ENCODE results near the gene SCUBE1.

- no peak for TF ChIP-seq EZH2 (IDR thresholded peaks at IDR 0.05; ENCODE audit: insufficient read depth, poor library complexity, severe bottlenecking)
- TF ChIP-seq EZH2phosphoT487 (IDR thresholded peaks at IDR 0.05; ENCODE audit: insufficient read depth, low read depth), result no peak
Observed at GRCh38 chr22:43186272-43187170, 156.7 kb downstream of the SCUBE1 start, which contains the start of gene TTLL12.

Measured in GM23248 (cell line).